PC-9 (cell line): ENCODE results near the gene RGS7.

Source experiments
- CTCF ChIP-seq: fragments of 200-600 bp; sonication (generic); conservative IDR thresholded peaks from 2 replicates; pipeline ENCODE4 v1.6.1; 2017; ENCODE audit warnings: mixed run types, antibody characterized with exemption, mild to moderate bottlenecking, moderate library complexity
- EZH2 ChIP-seq: fragments of 200-600 bp; sonication (generic); IDR thresholded peaks from 2 replicates; pipeline ENCODE4 v1.8.0; 2017; ENCODE audit warnings: antibody characterized with exemption, low read depth

DNA sequence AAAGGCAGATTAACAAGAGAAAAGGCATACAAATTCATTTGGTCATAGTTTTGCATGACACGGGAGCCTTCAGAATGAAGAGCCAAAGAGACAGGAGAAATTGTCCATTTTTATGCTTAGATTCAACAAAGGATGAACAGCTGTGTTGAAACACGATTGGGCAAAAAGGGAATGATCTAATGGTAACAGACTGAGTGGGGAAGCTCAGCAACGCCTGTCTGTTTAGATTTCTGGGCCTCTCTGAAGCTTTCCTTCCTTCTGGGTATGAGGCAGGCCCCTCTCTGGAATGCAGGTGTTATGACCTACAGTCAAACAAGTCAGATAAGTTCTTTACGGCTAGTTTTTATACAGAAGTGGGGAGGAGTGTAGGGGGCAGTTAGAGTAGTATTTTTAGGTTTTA is 154.6 kb downstream of the RGS7 start:
- TF ChIP-seq CTCF (no peak), EZH2 (no peak)
